Loucy (cell line): ENCODE measurements around the gene CCNYL1.
"Not testable (repeated sequence)": the region's sequence is repeated elsewhere in the genome, so short reads cannot be mapped to it uniquely, and the experiment has no call there.

ENCODE experiments used
- H2AFZ ChIP-seq: fragments of 200-600 bp; sonication (generic); 2 replicates; pipeline ENCODE4 v1.6.0; 2016; ENCODE audit warnings: antibody characterized with exemption, mild to moderate bottlenecking, low read length, moderate library complexity
- H3F3A ChIP-seq: fragments of 200-600 bp; 2 replicates; pipeline ENCODE4 v1.6.0; 2016; ENCODE audit warnings: antibody characterized with exemption, low read depth, mild to moderate bottlenecking
- H3K27me3 ChIP-seq: fragments of 200-600 bp; sonication (generic); 2 replicates; pipeline ENCODE4 v1.6.1; 2014; ENCODE audit warnings: low read length, mild to moderate bottlenecking; ENCODE audit not compliant: insufficient read depth, poor library complexity, severe bottlenecking
- H3K36me3 ChIP-seq: fragments of 200-600 bp; sonication (generic); 2 replicates; pipeline ENCODE4 v1.6.1; 2016; ENCODE audit warnings: low read length; ENCODE audit not compliant: insufficient read depth
- H3K4me1 ChIP-seq: fragments of 200-600 bp; sonication (generic); 2 replicates; pipeline ENCODE4 v1.5.1; 2014; ENCODE audit warnings: low read length, mild to moderate bottlenecking; ENCODE audit not compliant: insufficient read depth, poor library complexity, severe bottlenecking
- H3K4me2 ChIP-seq: fragments of 200-600 bp; sonication (generic); 2 replicates; pipeline ENCODE4 v1.6.0; 2014; ENCODE audit warnings: antibody characterized with exemption, low read length, low read depth, mild to moderate bottlenecking; ENCODE audit not compliant: poor library complexity, severe bottlenecking
- H3K4me3 ChIP-seq: fragments of 200-600 bp; sonication (generic); 2 replicates; pipeline ENCODE4 v1.5.1; 2014; ENCODE audit warnings: low read length, mild to moderate bottlenecking, mixed read lengths; ENCODE audit not compliant: poor library complexity, severe bottlenecking
- H3K79me2 ChIP-seq: fragments of 200-600 bp; sonication (generic); 2 replicates; pipeline ENCODE4 v1.6.1; 2014; ENCODE audit warnings: low read length; ENCODE audit not compliant: insufficient read depth
- H3K9ac ChIP-seq: fragments of 200-600 bp; sonication (generic); 2 replicates; pipeline ENCODE4 v1.6.0; 2014; ENCODE audit warnings: mild to moderate bottlenecking, low read depth, low read length, moderate library complexity; ENCODE audit not compliant: poor library complexity, severe bottlenecking
- H3K9me2 ChIP-seq: fragments of 200-600 bp; sonication (generic); replicated peaks from 2 replicates; pipeline ENCODE4 v1.6.1; 2016; ENCODE audit warnings: low read depth, low read length, mixed read lengths
- H3K9me3 ChIP-seq: fragments of 200-600 bp; sonication (generic); 2 replicates; pipeline ENCODE4 v1.6.1; 2014; ENCODE audit warnings: mild to moderate bottlenecking, antibody characterized with exemption, low read length, low read depth; ENCODE audit not compliant: insufficient read depth
- H4K20me1 ChIP-seq: fragments of 200-600 bp; sonication (generic); 2 replicates; pipeline ENCODE4 v1.6.0; 2014; ENCODE audit warnings: antibody characterized with exemption, low read length, mild to moderate bottlenecking; ENCODE audit not compliant: insufficient read depth, poor library complexity, severe bottlenecking
- CTCF ChIP-seq: fragments of 200-600 bp; sonication (generic); conservative IDR thresholded peaks from 2 replicates; pipeline ENCODE4 v1.5.1; 2014; ENCODE audit warnings: mild to moderate bottlenecking, antibody characterized with exemption, low read length
- EZH2phosphoT487 ChIP-seq: fragments of 200-600 bp; IDR thresholded peaks from 2 replicates; pipeline ENCODE4 v1.6.1; 2018; ENCODE audit warnings: antibody characterized with exemption, mild to moderate bottlenecking, moderate library complexity, borderline replicate concordance

The CCNYL1 gene

DNA sequence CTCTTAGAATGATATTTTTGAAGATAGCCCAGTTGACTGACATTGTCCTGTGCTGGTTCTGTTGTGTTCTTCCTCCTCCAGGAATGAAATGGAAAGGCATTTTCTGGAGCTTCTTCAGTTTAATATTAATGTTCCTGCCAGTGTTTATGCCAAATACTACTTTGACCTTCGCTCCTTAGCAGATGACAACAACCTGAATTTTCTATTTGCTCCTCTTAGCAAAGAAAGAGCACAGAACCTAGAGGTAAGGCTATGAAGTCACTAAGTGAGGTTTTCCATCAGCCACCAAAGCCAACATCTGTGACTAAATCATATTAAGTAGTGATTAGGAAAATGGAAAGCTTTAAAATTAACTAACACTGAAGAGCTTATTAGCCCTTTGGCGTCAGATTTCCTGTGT lies 39.4 kb downstream of the CCNYL1 start:
- Histone ChIP-seq H3K9me2 (no peaks in the 10 kb centered on the region), H3K4me2 (no peak overlapping the region), H3K27me3 (no peaks in the 10 kb centered on the region), H3K36me3 (peaks cover 3% of the 10 kb centered on the region; the same call in 1 of the 2 replicates), H3F3A (no peaks in the 10 kb centered on the region), H2AFZ (no peak overlapping the region), H4K20me1 (no peaks in the 10 kb centered on the region), H3K9ac (no peak overlapping the region), H3K4me1 (no peaks in the 10 kb centered on the region), H3K79me2 (no peaks in the 10 kb centered on the region), H3K9me3 (no peaks in the 10 kb centered on the region), H3K4me3 (no peak overlapping the region)
- TF ChIP-seq EZH2phosphoT487 (no peak), CTCF (no peak)

- H3K27me3 ChIP-seq, H3K9me3 ChIP-seq, H3K4me2 ChIP-seq, H3K4me3 ChIP-seq, H3K9ac ChIP-seq, H3K79me2 ChIP-seq, H3K36me3 ChIP-seq, H4K20me1 ChIP-seq, H2AFZ ChIP-seq, H3K4me1 ChIP-seq, H3K9me2 ChIP-seq, H3F3A ChIP-seq: not testable (repeated sequence)
Observed at GRCh38 chr2:207753688-207754087, 42.2 kb downstream of the CCNYL1 start.

DNA sequence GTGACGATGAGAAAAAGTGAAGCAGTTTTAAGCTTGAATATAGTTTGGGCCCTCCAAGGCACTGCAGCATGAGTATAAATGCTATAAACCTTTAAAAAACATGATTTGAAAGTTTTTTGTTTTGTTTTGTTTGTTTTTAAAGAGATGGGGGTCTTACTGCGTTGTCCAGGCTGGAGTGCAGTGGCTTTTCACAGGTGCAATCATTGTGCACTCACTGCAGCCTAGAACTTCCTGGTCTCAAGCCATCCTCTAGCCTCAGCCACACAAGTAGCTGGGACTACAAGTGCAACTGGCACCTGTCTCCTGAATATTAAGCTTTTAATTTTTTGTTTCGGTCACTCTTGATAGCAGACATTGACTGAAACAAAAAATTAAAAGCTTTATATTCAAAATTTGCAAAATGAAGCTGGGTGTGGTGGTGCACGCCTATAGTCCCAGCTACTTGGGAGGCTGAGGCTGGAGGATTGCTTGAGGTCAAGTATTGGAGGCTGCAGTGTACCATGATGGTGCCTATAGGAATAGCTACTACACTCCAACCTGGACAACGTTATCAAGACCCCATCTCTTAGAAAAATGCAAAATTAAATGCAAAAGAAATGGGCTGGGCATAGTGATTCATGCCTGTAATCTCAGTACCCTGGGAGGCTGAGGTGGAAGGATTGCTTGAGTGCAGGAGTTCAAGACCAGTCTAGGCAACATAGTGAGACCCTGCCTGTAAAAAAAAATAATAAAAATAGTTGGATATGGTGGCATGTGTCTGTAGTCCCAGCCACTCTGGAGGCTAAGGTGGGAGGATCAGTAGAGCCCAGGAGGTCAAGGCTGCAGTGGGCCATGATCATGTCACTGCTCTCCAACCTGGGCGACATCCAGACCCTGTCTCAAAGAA lies 43.3 kb downstream of the CCNYL1 start:
- Histone ChIP-seq H3F3A (0 out of 2 replicates have a peak, but pooled peaks cover 3% of the 10 kb centered on the region), H3K4me2 (no peak overlapping the region), H3K4me1 (peaks cover 8% of the 10 kb centered on the region), H3K36me3 (peaks cover 3% of the 10 kb centered on the region; the same call in 1 of the 2 replicates), H3K9ac (no peak overlapping the region), H3K79me2 (no peaks in the 10 kb centered on the region), H3K9me2 (no peaks in the 10 kb centered on the region), H3K9me3 (no peaks in the 10 kb centered on the region), H3K4me3 (no peak overlapping the region), H4K20me1 (no peaks in the 10 kb centered on the region), H3K27me3 (no peaks in the 10 kb centered on the region), H2AFZ (no peak overlapping the region)
- TF ChIP-seq CTCF (no peak), EZH2phosphoT487 (no peak)

GRCh38 chr2:207758025-207758424 lies 46.6 kb downstream of the CCNYL1 start:
- H3K9ac ChIP-seq: no peak overlapping the region
- H3K27me3 ChIP-seq: no peaks in the 10 kb centered on the region
- 0 out of 2 replicates have a peak, but pooled peaks cover 3% of the 10 kb centered on the region for H3F3A ChIP-seq
- no peak for TF ChIP-seq EZH2phosphoT487
- TF ChIP-seq CTCF: no peak
- peaks cover 8% of the 10 kb centered on the region for H3K4me1 ChIP-seq
- H3K4me3 ChIP-seq: no peak overlapping the region
- no peaks in the 10 kb centered on the region for H4K20me1 ChIP-seq
- H3K9me2 ChIP-seq: no peaks in the 10 kb centered on the region
- no peaks in the 10 kb centered on the region for H3K36me3 ChIP-seq
- H3K79me2 ChIP-seq: no peaks in the 10 kb centered on the region
- no peaks in the 10 kb centered on the region for H3K9me3 ChIP-seq
- no peak overlapping the region for H2AFZ ChIP-seq
- H3K4me2 ChIP-seq: no peak overlapping the region
